ENCODE data around the gene GGTLC1.
"Not testable (repeated sequence)": the region's sequence is repeated elsewhere in the genome, so short reads cannot be mapped to it uniquely, and the experiment has no call there.

The GGTLC1 gene

DNA sequence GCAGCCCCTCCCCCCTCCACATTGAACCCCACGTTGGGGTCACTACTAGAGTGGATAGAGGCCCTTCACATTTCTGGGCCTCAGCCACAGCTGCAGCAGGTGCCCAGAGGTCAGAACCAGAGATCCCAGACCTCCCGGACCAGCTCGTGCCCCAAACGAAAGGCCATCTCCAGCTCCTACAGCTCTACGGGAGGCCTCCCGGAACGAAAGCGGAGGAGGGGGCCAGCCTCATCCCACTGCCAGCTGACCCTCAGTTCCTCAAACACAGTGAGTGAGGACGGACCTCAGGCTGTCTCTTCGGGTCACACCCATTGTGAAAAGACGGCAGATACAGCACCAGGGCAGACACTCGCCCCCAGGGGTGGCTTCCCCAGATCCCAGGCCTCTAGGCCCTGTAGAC, 1.7 kb upstream of the GGTLC1 start:
- H3K4me3 ChIP-seq (ENCODE audit: low read length); DNase-seq (ENCODE audit: low read depth): not testable (repeated sequence)

DNA sequence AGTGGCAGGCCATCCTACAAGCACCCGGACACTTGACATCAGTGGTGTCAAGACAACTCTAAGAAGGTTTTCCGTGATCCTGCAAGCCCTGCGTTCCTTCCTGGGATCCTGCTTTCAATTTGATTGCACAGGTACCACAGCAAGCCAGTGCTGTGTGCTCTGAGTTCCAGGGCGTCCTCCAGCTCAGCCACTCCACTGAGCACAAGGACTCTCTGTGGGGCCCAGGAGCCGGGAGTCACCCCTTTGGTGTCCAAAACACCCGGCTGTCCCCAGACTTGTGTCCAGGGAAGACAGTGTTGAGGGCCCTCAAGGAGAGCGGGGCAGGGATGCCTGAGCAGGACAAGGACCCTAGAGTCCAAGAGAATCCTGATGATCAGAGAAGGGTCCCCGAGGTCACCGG, 387 bp upstream of the GGTLC1 start:
- not testable (repeated sequence) for DNase-seq (ENCODE audit: low read depth); H3K4me3 ChIP-seq (ENCODE audit: low read length)

DNA sequence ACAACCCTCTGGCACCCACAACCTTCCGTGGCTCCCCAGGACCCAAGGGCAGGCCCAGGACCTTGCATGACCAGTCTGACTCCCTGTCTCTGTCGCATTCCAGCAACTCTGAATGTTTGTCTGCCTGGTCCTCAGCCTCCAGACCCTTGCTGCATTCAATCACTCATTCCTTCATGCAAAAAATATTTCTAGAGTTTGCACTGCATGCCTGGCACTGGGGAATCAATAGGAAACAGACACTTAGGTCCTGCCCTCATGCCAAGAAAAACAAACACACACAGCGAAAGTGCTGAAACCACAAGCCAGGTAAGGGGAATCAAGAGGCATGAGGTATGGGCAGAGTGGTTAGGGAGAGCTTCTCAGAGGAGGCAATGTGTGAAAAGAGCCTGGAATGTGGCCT, 1.9 kb downstream of the GGTLC1 start:
- not testable (repeated sequence) for DNase-seq (ENCODE audit: low read depth); H3K4me3 ChIP-seq (ENCODE audit: low read length)

DNA sequence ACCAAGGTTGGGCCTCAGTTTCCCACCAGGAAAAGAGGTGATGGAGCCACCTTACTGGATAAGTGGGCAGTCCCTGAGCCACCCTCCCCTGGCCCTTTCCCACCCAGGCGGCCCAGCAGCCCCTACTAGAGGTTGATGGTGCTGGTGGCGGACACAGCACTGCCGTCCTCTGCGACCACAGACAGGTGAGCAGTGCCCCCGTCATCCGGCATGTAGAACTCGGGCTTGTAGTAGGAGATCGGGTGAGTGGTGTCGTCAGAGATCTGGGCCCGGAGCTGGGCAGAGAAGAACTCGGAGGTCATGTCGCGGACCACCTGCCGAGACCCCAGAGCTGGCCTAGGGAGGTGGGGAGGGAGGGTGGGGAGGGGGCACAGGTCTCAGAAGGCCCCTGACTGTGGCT, 2.3 kb downstream of the GGTLC1 start:
- H3K4me3 ChIP-seq (ENCODE audit: low read length); DNase-seq (ENCODE audit: low read depth): not testable (repeated sequence)

DNA sequence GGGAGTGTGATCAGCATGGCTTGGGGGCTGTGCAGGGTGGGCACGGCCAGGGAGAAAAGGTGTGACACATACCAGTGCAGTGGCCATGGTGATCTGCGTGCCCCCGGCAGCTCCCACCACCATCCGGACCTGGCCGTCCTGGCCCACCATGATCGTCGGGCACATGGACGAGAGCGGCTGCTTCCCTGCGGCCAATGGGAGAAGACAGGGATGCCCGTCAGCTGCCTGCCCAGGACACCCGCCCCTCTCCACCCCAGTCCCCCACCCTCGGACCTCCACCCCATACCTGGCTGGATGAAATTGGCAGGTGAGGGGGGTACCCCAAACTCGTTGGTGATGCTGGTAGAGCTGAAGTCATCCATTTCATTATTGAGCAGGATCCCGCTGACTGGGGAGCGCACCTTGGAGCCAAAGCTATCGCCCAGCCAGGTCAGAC, 2.8 kb downstream of the GGTLC1 start:
- DNase-seq (ENCODE audit: low read depth); H3K4me3 ChIP-seq (ENCODE audit: low read length): not testable (repeated sequence)

DNA sequence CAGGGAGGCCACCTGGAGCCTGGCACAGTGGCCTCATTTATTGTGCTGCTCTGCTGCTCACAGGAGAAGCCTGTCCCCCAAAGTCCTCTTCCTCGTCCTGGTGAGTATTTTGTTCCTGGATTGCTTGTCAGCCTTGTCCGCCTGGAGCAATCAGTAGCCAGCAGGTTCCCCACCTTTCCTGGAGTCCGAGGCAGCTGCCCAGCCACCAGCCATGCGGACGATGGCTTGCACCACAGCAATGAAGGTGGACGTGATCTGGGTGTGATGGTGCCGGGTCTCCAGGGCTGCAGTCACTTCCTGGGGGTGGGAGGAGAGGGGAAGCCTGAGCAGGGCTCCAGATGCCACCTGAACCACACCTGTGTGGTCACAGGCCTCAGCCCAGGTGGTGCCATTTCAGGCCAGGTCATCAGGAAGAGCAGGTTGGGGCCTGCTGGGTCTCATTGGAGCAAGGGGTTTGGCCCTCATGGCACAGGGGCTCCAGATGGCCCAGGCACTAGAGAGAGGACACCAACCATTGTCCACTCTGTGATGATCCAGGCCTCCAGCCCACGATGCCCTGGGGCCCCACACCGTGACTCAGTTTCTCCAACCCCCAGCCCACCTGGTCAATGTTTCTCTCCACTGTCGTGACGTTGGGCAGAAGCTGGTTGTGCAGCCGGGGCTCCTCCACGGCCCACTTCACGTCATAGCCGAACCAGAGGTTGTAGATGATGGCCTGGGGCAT, 3.4 kb downstream of the GGTLC1 start:
- H3K4me3 ChIP-seq (ENCODE audit: low read length); DNase-seq (ENCODE audit: low read depth): not testable (repeated sequence)

DNA sequence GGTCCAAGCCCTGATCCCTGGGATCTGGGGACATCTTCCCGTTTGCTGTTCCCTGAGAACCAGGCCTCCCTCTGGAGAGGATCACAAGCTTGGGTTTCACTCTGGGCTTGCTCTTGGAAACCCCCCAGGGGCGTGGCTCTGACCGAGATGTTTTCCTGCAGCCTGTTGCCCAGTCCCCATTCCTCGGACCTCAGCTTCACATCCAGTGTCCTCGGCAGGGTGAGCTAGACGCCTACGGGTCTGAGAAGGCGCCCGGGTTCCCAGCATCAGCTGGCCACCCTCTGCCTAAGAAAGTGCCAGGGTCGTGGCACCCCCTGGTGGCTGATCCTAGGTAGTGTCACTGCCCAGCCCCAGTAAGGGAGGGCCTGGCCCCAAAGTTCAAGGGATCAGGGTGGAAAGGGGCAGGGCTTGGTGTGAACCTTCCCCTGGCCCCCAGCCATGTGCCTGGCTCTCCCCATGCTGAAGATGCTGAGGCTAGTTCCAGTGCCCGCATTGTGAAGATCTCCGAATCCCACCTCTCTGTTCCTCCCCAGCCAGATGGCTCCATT, 4.0 kb downstream of the GGTLC1 start:
- not testable (repeated sequence) for DNase-seq (ENCODE audit: low read depth); H3K4me3 ChIP-seq (ENCODE audit: low read length)

DNA sequence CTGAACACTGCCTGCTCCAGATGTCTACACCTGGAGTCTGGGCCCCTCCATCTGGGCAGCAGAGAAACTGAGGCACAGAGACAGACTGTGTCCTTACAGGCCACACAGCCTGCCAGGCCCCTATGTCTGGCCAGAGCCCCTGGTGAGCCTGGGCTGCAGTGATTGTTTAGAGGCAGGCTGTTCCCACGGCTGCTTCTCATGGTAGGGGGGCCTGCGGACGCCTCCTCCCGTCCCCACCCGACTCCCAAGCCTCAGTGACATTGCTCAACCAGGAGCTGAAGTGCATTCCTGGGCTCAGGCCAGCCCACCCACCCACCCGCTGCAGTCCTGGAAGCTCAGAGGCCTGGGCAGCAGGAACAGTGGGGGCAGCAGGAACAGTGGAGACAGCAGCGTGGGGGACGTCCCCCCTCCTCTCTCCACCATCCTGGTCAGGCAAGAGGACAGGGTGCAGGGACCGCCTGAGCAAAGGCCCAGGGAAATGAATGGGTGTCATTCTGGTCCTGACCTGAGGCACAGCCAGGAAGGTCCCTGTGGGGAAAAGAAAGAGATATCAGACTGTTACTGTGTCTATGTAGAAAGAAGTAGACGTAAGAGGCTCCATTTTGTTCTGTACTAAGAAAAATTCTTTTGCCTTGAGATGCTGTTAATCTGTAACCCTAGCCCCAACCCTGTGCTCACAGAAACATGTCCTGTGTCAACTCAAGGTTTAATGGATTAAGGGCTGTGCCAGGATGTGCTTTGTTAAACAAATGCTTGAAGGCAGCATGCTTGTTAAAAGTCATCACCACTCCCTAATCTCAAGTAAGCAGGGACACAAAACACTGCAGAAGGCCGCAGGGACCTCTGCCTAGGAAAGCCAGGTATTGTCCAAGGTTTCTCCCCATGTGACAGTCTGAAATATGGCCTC, 6.2 kb downstream of the GGTLC1 start:
- not testable (repeated sequence) for DNase-seq (ENCODE audit: low read depth); H3K4me3 ChIP-seq (ENCODE audit: low read length)

DNA sequence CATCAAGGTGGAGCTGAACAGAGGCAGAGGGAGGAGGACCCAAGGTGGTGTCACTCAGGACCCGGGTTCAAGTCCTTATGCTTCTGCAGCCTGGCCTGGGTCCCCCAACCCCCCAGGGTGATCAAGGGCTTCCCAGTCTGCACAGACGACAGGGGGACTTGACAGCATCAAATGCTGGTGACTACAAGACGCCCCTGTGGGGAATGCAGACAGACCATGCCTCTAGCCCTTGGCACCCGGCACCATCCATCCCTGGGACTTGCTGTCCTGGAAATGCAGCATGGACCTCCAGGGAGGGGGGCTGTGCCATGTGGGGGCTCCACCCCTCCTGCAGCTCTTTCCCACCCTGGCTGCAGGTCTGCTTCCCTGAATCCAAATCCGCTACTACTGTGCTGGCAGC, 7.1 kb downstream of the GGTLC1 start:
- not testable (repeated sequence) for H3K4me3 ChIP-seq (ENCODE audit: low read length); DNase-seq (ENCODE audit: low read depth)

DNA sequence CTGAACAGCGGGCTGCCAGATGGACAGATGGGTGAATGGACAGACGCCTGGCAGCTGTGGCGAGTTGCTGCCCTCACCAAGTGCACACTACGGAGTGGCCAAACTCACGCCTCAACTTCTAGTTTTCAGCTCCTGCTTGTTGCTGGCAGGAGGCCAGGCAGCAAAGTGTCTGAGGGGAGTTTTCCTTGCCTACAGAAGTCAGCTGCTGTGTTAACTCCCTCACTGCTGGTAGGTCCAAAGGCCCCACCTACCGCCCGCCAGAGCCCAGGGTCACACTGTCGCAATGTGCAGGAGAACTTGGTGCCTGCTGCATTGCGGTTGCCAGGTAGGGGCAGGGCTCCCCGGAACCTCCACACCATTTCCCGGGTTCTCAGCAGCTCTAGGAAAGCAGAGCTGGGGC, 7.6 kb downstream of the GGTLC1 start:
- DNase-seq (ENCODE audit: low read depth); H3K4me3 ChIP-seq (ENCODE audit: low read length): not testable (repeated sequence)

DNA sequence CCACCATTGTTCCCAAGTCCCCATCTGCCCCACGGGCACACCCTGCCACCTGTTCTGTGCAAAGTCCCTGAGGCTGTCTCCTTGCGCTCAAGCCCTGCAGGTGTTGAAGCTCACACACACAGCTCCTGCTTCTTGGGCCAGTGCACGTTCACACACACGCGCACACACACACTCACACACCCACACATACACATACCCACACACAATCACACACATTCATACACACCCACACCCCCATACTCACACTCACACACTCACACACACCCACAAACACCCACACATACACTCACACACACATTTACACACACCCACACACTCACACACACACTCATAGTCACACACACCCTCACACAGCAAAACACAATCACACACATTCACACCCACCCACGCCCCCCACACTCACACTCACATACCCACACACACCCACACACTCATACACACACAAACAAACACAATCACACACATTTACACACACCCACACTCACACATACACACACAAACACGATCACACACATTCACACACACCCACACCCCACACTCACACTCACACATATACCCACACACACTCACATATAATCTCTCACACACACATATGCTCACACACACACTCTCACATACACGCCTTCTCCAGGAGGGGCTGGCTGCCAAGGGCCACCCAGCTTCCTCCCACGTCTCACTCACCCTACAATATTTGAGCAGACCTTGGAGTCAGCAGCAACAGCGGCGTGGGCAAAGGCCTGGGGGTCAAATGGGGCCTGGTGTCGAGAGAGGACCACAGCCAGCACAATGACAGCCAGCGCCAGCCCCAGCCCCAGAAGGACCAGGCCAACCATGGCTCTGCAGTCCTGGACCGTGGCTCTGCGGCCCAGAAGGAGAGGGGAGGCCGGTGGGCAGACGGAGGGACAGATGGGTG, 8.4 kb downstream of the GGTLC1 start:
- not testable (repeated sequence) for DNase-seq (ENCODE audit: low read depth); H3K4me3 ChIP-seq (ENCODE audit: low read length)

DNA sequence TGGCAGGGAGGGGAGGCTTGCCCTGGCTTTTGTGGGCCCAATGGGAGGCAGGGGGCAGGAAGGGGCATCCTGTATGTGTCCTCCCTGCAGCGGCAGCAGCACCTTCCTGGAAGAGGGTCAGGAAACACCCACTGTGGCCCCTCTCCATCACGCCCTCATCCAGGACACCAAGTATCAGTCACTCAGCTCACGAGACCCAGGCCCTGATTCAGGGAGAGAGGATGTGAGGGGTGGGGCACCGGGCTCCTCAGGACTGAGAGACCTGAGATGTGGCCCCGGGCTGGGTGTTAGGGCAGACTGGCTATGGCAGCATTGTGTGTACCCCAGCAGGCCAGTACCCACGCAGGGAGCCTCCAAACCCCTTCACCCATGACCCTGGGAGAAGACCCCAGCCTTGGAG, 9.2 kb downstream of the GGTLC1 start:
- DNase-seq (ENCODE audit: low read depth); H3K4me3 ChIP-seq (ENCODE audit: low read length): not testable (repeated sequence)

DNA sequence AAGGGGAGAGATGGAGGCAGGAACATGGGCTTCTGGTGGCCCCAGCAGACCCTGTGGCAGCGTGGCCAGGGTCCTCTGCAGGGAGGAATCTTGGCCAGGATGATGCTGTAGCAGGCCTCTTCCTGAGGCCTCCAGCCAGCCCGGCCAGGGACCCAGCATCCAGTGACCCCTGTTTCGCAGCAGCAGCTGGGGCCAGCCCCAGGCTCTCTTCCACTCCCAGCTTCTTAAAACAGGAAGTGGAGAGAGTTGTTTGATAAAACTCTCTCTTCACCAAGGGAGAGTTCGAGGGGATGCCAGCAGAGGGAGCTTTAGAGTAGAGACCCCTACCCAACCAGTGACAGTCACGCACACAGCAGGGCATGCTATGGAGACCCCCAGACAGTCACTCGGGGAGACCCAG, 10.1 kb downstream of the GGTLC1 start:
- not testable (repeated sequence) for DNase-seq (ENCODE audit: low read depth); H3K4me3 ChIP-seq (ENCODE audit: low read length)

DNA sequence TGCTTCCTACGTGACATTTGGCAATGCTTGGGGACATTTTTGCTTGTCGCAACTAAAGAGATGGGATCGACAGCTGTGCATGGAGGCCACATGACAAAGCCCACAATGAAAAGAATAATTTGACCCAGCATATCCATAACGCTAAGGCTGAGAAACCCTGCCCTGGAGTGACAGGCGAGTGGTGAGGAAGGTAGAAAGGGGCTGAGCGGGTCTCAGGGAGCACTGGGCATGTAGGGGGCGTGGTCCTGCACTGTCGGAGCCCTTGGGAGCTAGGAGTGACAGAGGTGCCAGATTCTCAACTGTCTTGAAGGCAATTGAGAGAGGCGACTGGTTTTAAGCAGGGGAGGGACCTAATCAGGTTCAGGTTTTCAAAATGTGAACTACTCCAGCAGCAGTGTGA, 13.6 kb downstream of the GGTLC1 start:
- TF ChIP-seq, protein P1, sequence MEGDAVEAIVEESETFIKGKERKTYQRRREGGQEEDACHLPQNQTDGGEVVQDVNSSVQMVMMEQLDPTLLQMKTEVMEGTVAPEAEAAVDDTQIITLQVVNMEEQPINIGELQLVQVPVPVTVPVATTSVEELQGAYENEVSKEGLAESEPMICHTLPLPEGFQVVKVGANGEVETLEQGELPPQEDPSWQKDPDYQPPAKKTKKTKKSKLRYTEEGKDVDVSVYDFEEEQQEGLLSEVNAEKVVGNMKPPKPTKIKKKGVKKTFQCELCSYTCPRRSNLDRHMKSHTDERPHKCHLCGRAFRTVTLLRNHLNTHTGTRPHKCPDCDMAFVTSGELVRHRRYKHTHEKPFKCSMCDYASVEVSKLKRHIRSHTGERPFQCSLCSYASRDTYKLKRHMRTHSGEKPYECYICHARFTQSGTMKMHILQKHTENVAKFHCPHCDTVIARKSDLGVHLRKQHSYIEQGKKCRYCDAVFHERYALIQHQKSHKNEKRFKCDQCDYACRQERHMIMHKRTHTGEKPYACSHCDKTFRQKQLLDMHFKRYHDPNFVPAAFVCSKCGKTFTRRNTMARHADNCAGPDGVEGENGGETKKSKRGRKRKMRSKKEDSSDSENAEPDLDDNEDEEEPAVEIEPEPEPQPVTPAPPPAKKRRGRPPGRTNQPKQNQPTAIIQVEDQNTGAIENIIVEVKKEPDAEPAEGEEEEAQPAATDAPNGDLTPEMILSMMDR (conservative IDR thresholded peaks at IDR 0.05; ENCODE audit: low read depth, low read length), result no peak
- H3K4me3 ChIP-seq (ENCODE audit: low read length), result no peak overlapping the region
- no peak for DNase-seq (ENCODE audit: low read depth)

Data from retinal pigment epithelial cell (primary cell).